GM12878 (cell line): ENCODE results near the gene MBNL1. TPM values are rescaled to one million over a fixed set of nuclear protein-coding genes. Genes with fewer than 3 reads are reported as not detected.
A peak's percentile ranks its signal among the peaks of the same experiment; 100 is the strongest.

Experiments
- ATAC-seq: fragments of 200-7000 bp; cut with Tn5 transposase; 3 replicates; pipeline ENCODE4 v1.9.1; 2020; ENCODE audit warnings: mild to moderate bottlenecking, moderate library complexity
- BruUV-seq: library from RNA; stranded (reverse); fragments of 400-500 nt; replicated peaks from 2 replicates; lab custom pipeline; 2021; lab: Mats Ljungman, UMichigan
- CTCF ChIA-PET: fragments of 300-600 bp; sonication (Branson Sonifier 250); formaldehyde crosslinking; extraction: SDS; loops from one replicate; lab custom pipeline; 2021; ENCODE audit warnings: inconsistent platforms; lab: Yijun Ruan, JAX
- POLR2A ChIA-PET: fragments of 350-600 bp; formaldehyde crosslinking; extraction: SDS; loops from one replicate; lab custom pipeline; 2021; ENCODE audit warnings: inconsistent platforms; lab: Charles Lee
- RAD21 ChIA-PET: fragments of 300-600 bp; sonication (Branson Sonifier 250); formaldehyde crosslinking; loops from one replicate; lab custom pipeline; 2023; ENCODE audit warnings: antibody characterized with exemption; ENCODE audit not compliant: unreplicated experiment; lab: Charles Lee
- SMC1A ChIA-PET: fragments of 300-600 bp; sonication (Branson Sonifier 250); formaldehyde crosslinking; loops from one replicate; lab custom pipeline; 2023; ENCODE audit not compliant: unreplicated experiment, uncharacterized antibody; lab: Charles Lee
- DNase-seq: peaks from one replicate; pipeline ENCODE4 v3.0.0-alpha.2; 2011; ENCODE audit warnings: low read depth, low spot score
- FAIRE-seq: peaks from 3 replicates; lab custom pipeline; 2011; peaks lifted over from hg19 to GRCh38; lab: Jason Lieb, UNC
- H2AFZ ChIP-seq: 2 replicates; pipeline ENCODE4 v1.6.0; 2011; ENCODE audit warnings: low read depth, low read length, control low read depth; ENCODE audit not compliant: control insufficient read depth
- H3K27ac ChIP-seq: 2 replicates; pipeline ENCODE4 v1.5.1; 2011; ENCODE audit warnings: control low read depth; ENCODE audit not compliant: control insufficient read depth, insufficient read depth
- H3K27me3 ChIP-seq, 2 experiments: replicated peaks in 1 of 2; 2 replicates each; pipeline versions ENCODE4 v1.6.0 to v1.6.1; 2011; ENCODE audit warnings: low read length in 1 of 2; ENCODE audit not compliant: control insufficient read depth in 2 of 2, insufficient read depth in 2 of 2
- H3K36me3 ChIP-seq, 2 experiments: 2 replicates each; pipeline ENCODE4 v1.5.1; 2011; ENCODE audit warnings: low read length in 1 of 2; ENCODE audit not compliant: control insufficient read depth in 2 of 2, insufficient read depth in 2 of 2
- H3K4me1 ChIP-seq: 2 replicates; pipeline ENCODE4 v1.6.1; 2011; ENCODE audit warnings: mild to moderate bottlenecking, low read length, moderate library complexity, mixed read lengths; ENCODE audit not compliant: control insufficient read depth, insufficient read depth
- H3K4me2 ChIP-seq: 2 replicates; pipeline ENCODE4 v1.6.0; 2011; ENCODE audit warnings: control low read depth; ENCODE audit not compliant: control insufficient read depth, insufficient read depth
- H3K4me3 ChIP-seq: fragments of 200-600 bp; sonication (generic); 2 replicates; pipeline ENCODE4 v1.5.1; 2016
- H3K79me2 ChIP-seq: 2 replicates; pipeline ENCODE4 v1.6.0; 2011; ENCODE audit warnings: low read length; ENCODE audit not compliant: control insufficient read depth, insufficient read depth
- H3K9ac ChIP-seq: 2 replicates; pipeline ENCODE4 v1.8.0; 2011; ENCODE audit warnings: low read length, control low read depth, mixed read lengths; ENCODE audit not compliant: control insufficient read depth, insufficient read depth
- H3K9me3 ChIP-seq: replicated peaks from 3 replicates; pipeline ENCODE4 v1.5.1; 2011; ENCODE audit warnings: mild to moderate bottlenecking, low read length; ENCODE audit not compliant: control insufficient read depth, insufficient read depth
- H4K20me1 ChIP-seq: 2 replicates; pipeline ENCODE4 v1.6.0; 2011; ENCODE audit not compliant: control insufficient read depth, insufficient read depth
- ASH2L ChIP-seq: fragments of 300-600, 200-600 bp; sonication (generic); IDR thresholded peaks from 2 replicates; pipeline ENCODE4 v1.6.1; 2017; ENCODE audit warnings: low read depth, mild to moderate bottlenecking, borderline replicate concordance
- ATF3 ChIP-seq: IDR thresholded peaks from 2 replicates; pipeline ENCODE4 v1.6.1; 2011; ENCODE audit warnings: low read depth, mild to moderate bottlenecking, low read length, moderate library complexity, borderline replicate concordance; ENCODE audit errors: extremely low read depth
- CHD2 ChIP-seq: IDR thresholded peaks from 2 replicates; pipeline ENCODE4 v1.6.1; 2011; ENCODE audit warnings: low read depth, low read length, improper control_type of control experiment, borderline replicate concordance
- ESRRA ChIP-seq: IDR thresholded peaks from 2 replicates; pipeline ENCODE4 v1.6.1; 2012; ENCODE audit warnings: mild to moderate bottlenecking, low read length, improper control_type of control experiment
- HSF1 ChIP-seq: fragments of 150-350 bp; IDR thresholded peaks from 2 replicates; pipeline ENCODE4 v1.6.1; 2014; ENCODE audit warnings: mild to moderate bottlenecking, low read depth, low read length
- KAT2A ChIP-seq: conservative IDR thresholded peaks from 2 replicates; pipeline ENCODE4 v1.6.1; 2011; ENCODE audit warnings: low read depth, low read length; ENCODE audit not compliant: control insufficient read depth
- KLF5 ChIP-seq: fragments of 450-650 bp; IDR thresholded peaks from 2 replicates; pipeline ENCODE4 v1.6.1; 2014; ENCODE audit warnings: mild to moderate bottlenecking; ENCODE audit not compliant: partially characterized antibody
- MEF2A ChIP-seq: IDR thresholded peaks from 2 replicates; pipeline ENCODE4 v1.6.1; 2011; ENCODE audit warnings: low read depth, mild to moderate bottlenecking, low read length, moderate library complexity; ENCODE audit not compliant: insufficient read depth
- MTA3 ChIP-seq: IDR thresholded peaks from 2 replicates; pipeline ENCODE4 v1.6.1; 2012; ENCODE audit warnings: low read length, inconsistent platforms, borderline replicate concordance
- NBN ChIP-seq: fragments of 450-650 bp; IDR thresholded peaks from 2 replicates; pipeline ENCODE4 v1.6.1; 2016
- NFYA ChIP-seq: IDR thresholded peaks from 2 replicates; pipeline ENCODE4 v1.6.1; 2011; ENCODE audit warnings: low read depth, mild to moderate bottlenecking, low read length, improper control_type of control experiment, borderline replicate concordance
- NR2F1 ChIP-seq: fragments of 450-650 bp; conservative IDR thresholded peaks from 2 replicates; pipeline ENCODE4 v1.6.1; 2017; ENCODE audit warnings: mild to moderate bottlenecking
- PAX5 ChIP-seq: IDR thresholded peaks from 2 replicates; pipeline ENCODE4 v1.6.1; 2011; ENCODE audit warnings: low read depth, low read length, borderline replicate concordance
- RBBP5 ChIP-seq: fragments of 200-600 bp; sonication (generic); conservative IDR thresholded peaks from 2 replicates; pipeline ENCODE4 v1.6.1; 2016
- RFX5 ChIP-seq: IDR thresholded peaks from 2 replicates; pipeline ENCODE4 v1.6.1; 2011; ENCODE audit warnings: low read depth, low read length, improper control_type of control experiment
- SMAD1 ChIP-seq: fragments of 450-650 bp; IDR thresholded peaks from 2 replicates; pipeline ENCODE4 v1.6.1; 2018; ENCODE audit warnings: mild to moderate bottlenecking, low read depth; ENCODE audit not compliant: partially characterized antibody
- SPI1 ChIP-seq: IDR thresholded peaks from 2 replicates; pipeline ENCODE4 v1.6.1; 2011; ENCODE audit warnings: low read depth, mild to moderate bottlenecking, low read length, moderate library complexity, borderline replicate concordance; ENCODE audit not compliant: insufficient read depth
- STAT3 ChIP-seq: IDR thresholded peaks from 2 replicates; pipeline ENCODE4 v1.6.1; 2011; ENCODE audit warnings: low read depth, low read length, improper control_type of control experiment
- WRNIP1 ChIP-seq: IDR thresholded peaks from 2 replicates; pipeline ENCODE4 v1.6.1; 2011; ENCODE audit warnings: low read depth, low read length, improper control_type of control experiment, borderline replicate concordance
- ZNF622 ChIP-seq: fragments of 450-650 bp; IDR thresholded peaks from 2 replicates; pipeline ENCODE4 v1.6.1; 2017; ENCODE audit warnings: mild to moderate bottlenecking, inconsistent platforms
- WGBS: methylation state at CpG from one replicate; pipeline ENCODE4 v1.1.6; 2016; ENCODE audit warnings: low lambda C conversion rate; ENCODE audit not compliant: insufficient replicate concordance, insufficient coverage; ENCODE audit errors: missing lambda C conversion rate; 5-methylcytosine and 5-hydroxymethylcytosine counted together
- in situ Hi-C: fragments of 300-500 bp; cut with MboI; formaldehyde crosslinking; loops from 9 replicates; pipeline ENCODE4 v1.14.3; 2018; ENCODE audit warnings: mixed read lengths
- intact Hi-C: fragments of 100-400 bp; cut with micrococcal nuclease; formaldehyde crosslinking; loops from one replicate; pipeline ENCODE4 v1.14.2; 2022; ENCODE audit not compliant: unreplicated experiment
- polyA plus RNA-seq, 11 experiments: library from polyadenylated mRNA; depleted of rRNA in 4 of 11; unstranded in 6 of 11; stranded (reverse) in 5 of 11; fragments of >200 nt; fragmentation: Nextera tagmentation in 4 of 11; fragmentation: Illumina TruSeq in 1 of 11; extraction: Ambion mirVana in 4 of 11; extraction: Trizol in 1 of 11; gene quantifications; 1 replicate in 1 of 11; 2 replicates in 10 of 11; pipeline versions ENCODE4 v1.2.1 to v1.2.3, GENCODE V29; 2011 to 2016; ENCODE audit warnings: inconsistent platforms in 2 of 11, missing spikeins in 2 of 11, low read depth in 1 of 11
- total RNA-seq, 4 experiments: library from RNA; depleted of rRNA in 3 of 4; stranded (reverse); fragments of >200 nt in 3 of 4; fragmentation: Illumina TruSeq in 1 of 4; extraction: Trizol in 1 of 4; gene quantifications; 2 replicates each; pipeline versions ENCODE4 v1.2.1 to v1.2.3, GENCODE V29; 2013 to 2021

The MBNL1 gene
- total and polyA plus RNA-seq, 10 of the 15 experiments (the other 5 are each of a cell fraction or from before 2014, with no cell fraction given) = 59.6 to 337 (median 143) TPM

GRCh38 chr3:152257563-152258035 lies 11.1 kb upstream of the MBNL1 start:
- no TSS peak for BruUV-seq
- Histone ChIP-seq H3K4me1 (peaks cover 35% of the 10 kb centered on the region), H3K27ac (peak overlapping the region; percentile 63), H3K79me2 (peaks cover 17% of the 10 kb centered on the region), H3K4me3 (no peak overlapping the region; the same call in 1 of the 2 replicates), H3K4me2 (peak overlapping the region; percentile 56), H3K27me3 (no peaks in the 10 kb centered on the region), H3K36me3 (no peaks in the 10 kb centered on the region), H2AFZ (peak overlapping the region; percentile 61), H3K9ac (no peak overlapping the region), H4K20me1 (no peaks in the 10 kb centered on the region), H3K9me3 (peaks cover 4% of the 10 kb centered on the region)
- ChIA-PET RAD21 (interaction anchor here (0.5 to 7.5 kb wide), 18 partner anchors 10 to 215 kb away, joined by 3 to 108 read pairs (median 4); partner anchors contain the start of gene MBNL1), POLR2A (interaction anchor here (1.8 to 5.5 kb wide), 4 partner anchors 10 to 15 kb away, joined by 4 to 40 read pairs (median 19); partner anchors contain the start of gene MBNL1), CTCF (interaction anchor here (0.9 to 6.5 kb wide), 6 partner anchors 10 to 186 kb away, joined by 3 to 47 read pairs (median 7); partner anchors contain the start of gene MBNL1), SMC1A (interaction anchor here (0.6 to 10.8 kb wide), 19 partner anchors 11 to 190 kb away, joined by 3 to 160 read pairs (median 5); partner anchors contain the start of gene MBNL1)
- ATAC-seq (peak; percentile 92), DNase-seq (peak; percentile 85), FAIRE-seq (peak; percentile 85)
- under 1% methylated on average over 5 of the region's 5 CpGs for WGBS
- in situ Hi-C loops = no loop called here
- intact Hi-C loops = no loop called here
- no peak for TF ChIP-seq ZNF622
- TF ChIP-seq NR2F1 = no peak
- no peak for TF ChIP-seq STAT3
- no peak for TF ChIP-seq KLF5
- TF ChIP-seq NBN = no peak
- no peak for TF ChIP-seq SMAD1
- peak; percentile 42; the same call in 1 of the 2 replicates for TF ChIP-seq MEF2A
- no peak for TF ChIP-seq WRNIP1
- TF ChIP-seq KAT2A = no peak
- no peak for TF ChIP-seq NFYA
- no peak for TF ChIP-seq ESRRA
- no peak for TF ChIP-seq ATF3
- 0 out of 2 replicates have a peak, but pooled peaks have one; percentile 15 for TF ChIP-seq SPI1
- TF ChIP-seq CHD2 = no peak
- TF ChIP-seq ASH2L = no peak
- no peak for TF ChIP-seq RBBP5
- TF ChIP-seq HSF1 = no peak
- TF ChIP-seq MTA3 = no peak
- TF ChIP-seq PAX5 = 0 out of 2 replicates have a peak, but pooled peaks have one; percentile 45
- TF ChIP-seq RFX5 = no peak
